Measurements from ENCODE around the gene MAT1A. TPM values are rescaled to one million over a fixed set of nuclear protein-coding genes. Genes with fewer than 3 reads are reported as not detected.
A peak's percentile ranks its signal among the peaks of the same experiment; 100 is the strongest.
"Not testable (repeated sequence)": the region's sequence is repeated elsewhere in the genome, so short reads cannot be mapped to it uniquely, and the experiment has no call there.

The MAT1A gene
- total RNA-seq, 1 donor from 2014 or later = 0.32 TPM

DNA sequence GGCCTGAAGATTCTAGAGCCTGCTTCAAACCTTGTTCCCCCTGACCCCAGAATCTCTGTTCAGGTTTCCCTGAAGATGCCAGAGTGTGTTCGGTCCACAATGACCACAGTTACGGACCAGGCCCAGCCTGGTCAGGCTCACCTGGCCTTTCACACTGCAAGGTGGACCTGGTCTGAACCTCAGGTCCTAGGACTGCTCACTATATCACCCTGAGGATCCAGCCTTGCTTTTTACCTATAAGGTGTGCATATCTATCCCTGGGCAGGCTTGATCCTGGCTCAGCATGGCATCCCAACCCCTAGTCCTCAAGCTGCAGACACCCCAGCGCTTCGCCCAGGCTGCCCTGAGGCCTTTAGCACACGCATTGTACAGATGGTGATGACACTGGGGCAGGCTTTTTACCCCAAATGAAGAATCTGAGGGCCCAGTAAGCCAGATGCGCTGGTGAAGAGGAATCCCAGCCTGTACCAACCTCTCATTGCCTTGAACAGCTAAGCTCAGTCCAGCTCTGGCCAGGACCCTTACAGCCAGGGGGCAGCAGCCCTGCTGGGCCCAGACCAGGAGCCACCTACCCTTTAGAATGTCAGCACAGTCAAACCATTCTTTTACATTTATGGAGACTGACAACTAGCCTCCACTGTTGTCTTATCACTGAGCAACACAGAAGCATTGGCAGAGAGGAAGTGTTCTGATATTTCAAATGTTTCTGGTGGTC lies 28.0 kb downstream of the MAT1A start:
- no peak for DNase-seq (ENCODE audit: low spot score in 2 of 2)
- no peaks in the 10 kb centered on the region for H3K4me1 ChIP-seq
- no peak overlapping the region for H3K27ac ChIP-seq
- no peaks in the 10 kb centered on the region for H3K27me3 ChIP-seq
- intact Hi-C loops (cut with DNase I) = no loop called here
- H3K36me3 ChIP-seq = no peaks in the 10 kb centered on the region
- no peak for TF ChIP-seq CTCF (IDR thresholded peaks at IDR 0.05)
- no peaks in the 10 kb centered on the region for H3K9me3 ChIP-seq
- no peak overlapping the region for H3K4me3 ChIP-seq

GRCh38 chr10:80260295-80261243 lies 28.9 kb downstream of the MAT1A start:
- Histone ChIP-seq H3K27ac (no peak overlapping the region), H3K4me1 (no peaks in the 10 kb centered on the region), H3K36me3 (no peaks in the 10 kb centered on the region), H3K4me3 (no peak overlapping the region), H3K27me3 (no peaks in the 10 kb centered on the region), H3K9me3 (no peaks in the 10 kb centered on the region)
- DNase-seq (ENCODE audit: low spot score in 2 of 2) = no peak
- intact Hi-C loops (cut with DNase I) = no loop called here
- TF ChIP-seq CTCF (IDR thresholded peaks at IDR 0.05) = peak; percentile 43 to 83 (median 55)

GRCh38 chr10:80259405-80259871 lies 30.0 kb downstream of the MAT1A start:
- H3K27me3 ChIP-seq = no peaks in the 10 kb centered on the region
- DNase-seq (ENCODE audit: low spot score in 2 of 2) = no peak
- H3K4me1 ChIP-seq = no peaks in the 10 kb centered on the region
- H3K9me3 ChIP-seq = no peaks in the 10 kb centered on the region
- intact Hi-C loops (cut with DNase I) = no loop called here
- H3K36me3 ChIP-seq = no peaks in the 10 kb centered on the region
- H3K27ac ChIP-seq = no peak overlapping the region
- TF ChIP-seq CTCF (IDR thresholded peaks at IDR 0.05) = no peak
- no peak overlapping the region for H3K4me3 ChIP-seq

DNA sequence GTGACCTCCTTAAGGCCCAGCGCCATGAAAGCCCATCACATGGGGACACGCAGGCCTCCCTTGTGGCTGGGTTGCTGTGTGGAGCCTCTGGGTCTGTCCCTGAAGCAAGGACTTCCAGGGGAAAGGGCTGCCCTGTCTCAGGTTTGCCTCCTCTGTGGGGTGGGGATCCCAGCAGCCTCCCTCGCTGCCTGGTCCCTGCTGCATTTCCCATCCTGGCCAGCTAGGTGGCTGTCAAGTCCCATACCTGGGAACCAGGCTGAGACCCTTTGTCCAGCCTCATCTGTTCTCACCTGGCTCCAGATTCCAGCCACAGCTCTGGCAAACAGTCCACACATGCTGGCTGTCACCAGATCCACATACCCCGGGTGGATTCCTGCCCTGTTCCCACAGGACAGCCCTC lies 32.7 kb downstream of the MAT1A start:
- H3K27ac ChIP-seq; intact Hi-C loops (cut with DNase I): not testable (repeated sequence)

GRCh38 chr10:80254726-80255125 lies 34.7 kb downstream of the MAT1A start:
- H3K27ac ChIP-seq; H3K4me1 ChIP-seq; DNase-seq (ENCODE audit: low spot score in 2 of 2); H3K9me3 ChIP-seq; H3K4me3 ChIP-seq; H3K27me3 ChIP-seq; H3K36me3 ChIP-seq; intact Hi-C loops (cut with DNase I): not testable (repeated sequence)

More for the DNA sequence above, 32.7 kb downstream of the MAT1A start:
- H3K9me3 ChIP-seq; H3K27me3 ChIP-seq; H3K4me1 ChIP-seq; DNase-seq (ENCODE audit: low spot score in 2 of 2); H3K4me3 ChIP-seq; H3K36me3 ChIP-seq: not testable (repeated sequence)

DNA sequence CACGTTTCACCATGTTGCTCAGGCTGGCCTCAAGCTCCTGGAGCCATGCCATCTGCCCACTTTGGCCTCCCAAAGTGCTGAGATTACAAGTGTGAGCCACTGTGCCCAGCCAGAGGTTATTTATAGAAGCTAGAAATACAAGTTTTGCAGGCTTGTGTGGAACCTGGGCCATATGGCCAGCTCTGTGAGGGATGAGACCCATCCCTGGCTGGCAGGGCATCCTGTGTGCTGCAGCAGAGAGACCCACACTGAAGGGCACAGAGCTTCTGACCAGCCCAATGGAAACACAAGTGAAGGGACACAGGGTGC lies 35.5 kb downstream of the MAT1A start:
- intact Hi-C loops (cut with DNase I); DNase-seq (ENCODE audit: low spot score in 2 of 2); H3K36me3 ChIP-seq; H3K27me3 ChIP-seq; H3K4me3 ChIP-seq; H3K9me3 ChIP-seq; H3K27ac ChIP-seq; H3K4me1 ChIP-seq: not testable (repeated sequence)

DNA sequence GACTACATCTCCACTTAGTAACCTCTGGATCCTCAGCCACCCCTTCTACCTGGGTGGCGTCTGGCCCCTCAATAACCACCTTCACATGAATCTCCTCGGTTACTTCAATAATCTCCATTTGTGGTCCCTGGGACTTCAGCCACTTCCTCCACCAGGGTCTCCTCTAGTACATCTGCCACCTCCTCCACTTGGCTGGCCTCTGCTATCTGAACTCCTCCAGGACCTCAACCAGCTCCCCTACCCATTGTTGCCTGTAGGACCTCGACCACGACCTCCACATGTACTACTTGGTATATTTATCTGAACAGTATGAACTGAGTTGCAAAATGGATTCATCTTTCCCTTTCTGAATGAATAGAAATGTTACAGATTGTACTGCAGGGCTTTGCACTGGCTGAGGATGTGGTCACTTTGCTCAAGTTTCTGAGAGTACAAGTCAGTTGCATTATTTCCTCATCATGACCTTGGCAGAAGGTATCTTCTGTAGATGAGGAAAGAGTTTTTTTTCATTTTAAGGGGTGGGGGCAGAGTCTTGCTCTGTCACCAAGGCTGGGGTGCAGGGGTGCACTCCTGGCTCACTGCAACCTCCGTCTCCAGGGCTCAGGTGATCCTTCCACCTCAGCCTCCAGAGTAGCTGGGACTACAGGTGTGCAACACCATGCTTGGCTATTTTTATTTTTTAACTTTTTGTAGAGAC lies 36.0 kb downstream of the MAT1A start:
- H3K9me3 ChIP-seq = no peaks in the 10 kb centered on the region
- no peaks in the 10 kb centered on the region for H3K27me3 ChIP-seq
- H3K4me3 ChIP-seq = no peak overlapping the region
- no peak overlapping the region for H3K27ac ChIP-seq
- H3K4me1 ChIP-seq = no peaks in the 10 kb centered on the region
- no peak for TF ChIP-seq CTCF (IDR thresholded peaks at IDR 0.05)
- intact Hi-C loops (cut with DNase I) = no loop called here
- no peaks in the 10 kb centered on the region for H3K36me3 ChIP-seq
- no peak for DNase-seq (ENCODE audit: low spot score in 2 of 2)
